HCT116 (cell line): ENCODE data around the gene MERTK. TPM values are rescaled to one million over a fixed set of nuclear protein-coding genes. Genes with fewer than 3 reads are reported as not detected.

Experiments used
- ATAC-seq: fragments of 200-7000 bp; cut with Tn5 transposase; 2 replicates; pipeline ENCODE4 v1.9.1; 2020; ENCODE audit warnings: mild to moderate bottlenecking, moderate library complexity
- BruUV-seq: library from RNA; stranded (reverse); fragments of 400-500 nt; replicated peaks from 2 replicates; lab custom pipeline; 2021; lab: Mats Ljungman, UMichigan
- CTCF ChIA-PET: fragments of 300-600 bp; sonication (Branson Sonifier 250); formaldehyde crosslinking; loops from one replicate; lab custom pipeline; 2021; ENCODE audit warnings: antibody characterized with exemption; lab: Charles Lee
- POLR2A ChIA-PET: fragments of 300-600, 350-600 bp; sonication (Branson Sonifier 250); formaldehyde crosslinking; loops from one replicate; lab custom pipeline; 2021; ENCODE audit warnings: antibody characterized with exemption; lab: Charles Lee
- RAD21 ChIA-PET, 2 experiments: fragments of 300-600 bp; sonication (Branson Sonifier 250); formaldehyde crosslinking; loops; one replicate each; lab custom pipeline; 2023; ENCODE audit warnings: low total read pairs in 2 of 2; ENCODE audit not compliant: uncharacterized antibody in 2 of 2, unreplicated experiment in 2 of 2, low non-redundant PET in 1 of 2; lab: Charles Lee
- DNase-seq: peaks from one replicate; pipeline ENCODE4 v3.0.0-alpha.2; 2010; ENCODE audit warnings: low read depth, low spot score
- H2AFZ ChIP-seq: fragments of 200-600 bp; shearing (Covaris generic), sonication (generic); 2 replicates; pipeline ENCODE4 v1.6.1; 2017; ENCODE audit warnings: low read depth, mixed run types, mixed read lengths, antibody characterized with exemption, low read length; ENCODE audit not compliant: poor library complexity, severe bottlenecking
- H3K27ac ChIP-seq: 2 replicates; pipeline ENCODE4 v1.5.1; 2012; ENCODE audit warnings: low read depth, low read length
- H3K27me3 ChIP-seq: fragments of 200-600 bp; sonication (generic); 2 replicates; pipeline ENCODE4 v1.6.1; 2016; ENCODE audit warnings: mixed run types, low read length, mixed read lengths; ENCODE audit not compliant: insufficient read depth
- H3K36me3 ChIP-seq, 2 experiments: fragments of 200-500 bp in 1 of 2; fragments of 200-600 bp in 1 of 2; sonication (Bioruptor generic) in 1 of 2; sonication (generic) in 1 of 2; 2 replicates each; pipeline versions ENCODE4 v1.5.1 to v1.6.1; 2014 to 2016; ENCODE audit warnings: low read length in 2 of 2, inconsistent platforms in 1 of 2, mixed read lengths in 1 of 2, mixed run types in 1 of 2; ENCODE audit not compliant: insufficient read depth in 2 of 2, control insufficient read depth in 1 of 2
- H3K4me1 ChIP-seq, 2 experiments: fragments of 200-600 bp in 1 of 2; sonication (generic) in 1 of 2; 2 replicates each; pipeline versions ENCODE4 v1.5.1 to v1.6.1; 2012 to 2017; ENCODE audit warnings: low read length in 2 of 2, inconsistent platforms in 1 of 2, mild to moderate bottlenecking in 1 of 2, mixed read lengths in 1 of 2, mixed run types in 1 of 2, moderate library complexity in 1 of 2; ENCODE audit not compliant: insufficient read depth in 2 of 2, control insufficient read depth in 1 of 2
- H3K4me2 ChIP-seq: fragments of 200-600 bp; sonication (generic); 2 replicates; pipeline ENCODE4 v1.6.1; 2017; ENCODE audit warnings: mixed run types, low read length, mixed read lengths
- H3K4me3 ChIP-seq, 2 experiments: fragments of 200-600 bp in 1 of 2; sonication (generic) in 1 of 2; replicated peaks in 1 of 2; 2 replicates each; pipeline ENCODE4 v1.5.1; 2011 to 2016; ENCODE audit warnings: low read length in 2 of 2, control low read depth in 1 of 2, low read depth in 1 of 2, mild to moderate bottlenecking in 1 of 2, mixed read lengths in 1 of 2, mixed run types in 1 of 2
- H3K79me2 ChIP-seq: fragments of 200-600 bp; sonication (generic); 2 replicates; pipeline ENCODE4 v1.6.1; 2017; ENCODE audit warnings: mild to moderate bottlenecking, mixed run types, low read length, moderate library complexity, mixed read lengths; ENCODE audit not compliant: insufficient read depth
- H3K9ac ChIP-seq: fragments of 200-600 bp; sonication (generic); 2 replicates; pipeline ENCODE4 v1.6.1; 2016; ENCODE audit warnings: low read length, mixed read lengths
- H3K9me2 ChIP-seq: fragments of 200-600 bp; sonication (generic), shearing (Covaris generic); 2 replicates; pipeline ENCODE4 v1.6.1; 2017; ENCODE audit warnings: mixed run types, mild to moderate bottlenecking, moderate library complexity; ENCODE audit not compliant: insufficient read depth
- H3K9me3 ChIP-seq, 2 experiments: fragments of 200-500 bp in 1 of 2; fragments of 200-600 bp in 1 of 2; sonication (Bioruptor generic) in 1 of 2; sonication (generic) in 1 of 2; 2 replicates each; pipeline ENCODE4 v1.6.1; 2014 to 2017; ENCODE audit warnings: low read length in 2 of 2, mixed read lengths in 2 of 2, inconsistent platforms in 1 of 2, low read depth in 1 of 2, mild to moderate bottlenecking in 1 of 2, mixed run types in 1 of 2, moderate library complexity in 1 of 2; ENCODE audit not compliant: control insufficient read depth in 1 of 2, insufficient read depth in 1 of 2
- H4K20me1 ChIP-seq: fragments of 200-600 bp; sonication (generic), shearing (Covaris generic); 2 replicates; pipeline ENCODE4 v1.6.1; 2017; ENCODE audit warnings: mixed run types, mild to moderate bottlenecking, moderate library complexity; ENCODE audit not compliant: insufficient read depth
- CBX3 ChIP-seq: IDR thresholded peaks from 2 replicates; pipeline ENCODE4 v1.6.1; 2012; ENCODE audit warnings: low read depth
- EZH2 ChIP-seq: fragments of 200-600 bp; sonication (generic); IDR thresholded peaks from 2 replicates; pipeline ENCODE4 v1.6.1; 2017; ENCODE audit warnings: antibody characterized with exemption, mixed run types
- FOSL1 ChIP-seq: IDR thresholded peaks from 2 replicates; pipeline ENCODE4 v1.6.1; 2012; ENCODE audit warnings: low read depth
- RAD21 ChIP-seq: IDR thresholded peaks from 2 replicates; pipeline ENCODE4 v1.6.1; 2012; ENCODE audit warnings: low read depth, mild to moderate bottlenecking
- SRF ChIP-seq: IDR thresholded peaks from 2 replicates; pipeline ENCODE4 v1.6.1; 2012; ENCODE audit warnings: low read depth
- intact Hi-C: fragments of 100-400 bp; cut with micrococcal nuclease; formaldehyde crosslinking; loops from 2 replicates; pipeline ENCODE4 v1.10.0; 2022
- total RNA-seq: library from RNA; stranded (reverse); gene quantifications from one replicate; pipeline ENCODE4 v1.2.1, GENCODE V29; 2021; ENCODE audit not compliant: unreplicated experiment
- TF ChIP-seq, protein P1 (sequence below), 3 experiments: fragments of 200-600 bp in 1 of 3; sonication (generic) in 1 of 3; IDR thresholded peaks in 2 of 3; conservative IDR thresholded peaks in 1 of 3; 2 replicates each; pipeline ENCODE4 v1.5.1; 2012 to 2017; ENCODE audit warnings: low read depth in 2 of 3, low read length in 2 of 3, antibody characterized with exemption in 1 of 3, borderline replicate concordance in 1 of 3, control low read depth in 1 of 3, mild to moderate bottlenecking in 1 of 3, mixed read lengths in 1 of 3, mixed run types in 1 of 3, moderate library complexity in 1 of 3; ENCODE audit not compliant: insufficient read depth in 1 of 3
- TF ChIP-seq, protein P2 (sequence below): IDR thresholded peaks from 2 replicates; pipeline ENCODE4 v1.6.1; 2012

MERTK gene
- total RNA-seq, 1 experiment from 2014 or later = 5.7 TPM

DNA sequence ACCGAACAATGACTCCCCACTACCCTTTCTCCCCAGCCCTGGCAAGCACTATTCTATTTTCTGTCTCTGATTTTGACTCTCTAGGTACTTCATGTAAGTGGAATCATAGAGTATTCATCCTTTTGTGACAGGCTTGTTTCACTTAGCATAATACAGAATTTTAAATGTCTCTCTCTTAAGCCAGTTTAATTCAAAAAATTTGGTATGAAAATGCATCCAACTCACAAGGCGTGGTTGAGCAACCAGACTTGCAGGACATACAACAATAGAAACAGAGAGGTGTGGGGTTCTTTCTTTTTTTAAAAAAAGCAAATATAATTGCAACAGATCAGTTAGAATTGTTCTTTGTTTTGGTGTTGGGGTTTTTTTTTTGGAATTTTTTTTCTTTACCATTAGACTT lies 109.1 kb downstream of the MERTK start:
- Histone ChIP-seq H3K4me2 (no peak overlapping the region), H3K36me3 (no peaks in the 10 kb centered on the region), H3K27ac (no peak overlapping the region), H3K27me3 (no peaks in the 10 kb centered on the region), H3K4me3 (no peak overlapping the region), H3K9ac (no peak overlapping the region), H4K20me1 (no peaks in the 10 kb centered on the region), H2AFZ (no peak overlapping the region), H3K9me3 (no peaks in the 10 kb centered on the region), H3K79me2 (no peaks in the 10 kb centered on the region), H3K9me2 (no peaks in the 10 kb centered on the region), H3K4me1 (no peaks in the 10 kb centered on the region)
- CTCF ChIA-PET = no interaction called here
- ATAC-seq (no peak), DNase-seq (no peak)
- intact Hi-C loops = no loop called here
- RAD21 ChIA-PET = no interaction called here
- no peak for TF ChIP-seq FOSL1
- TF ChIP-seq, protein P1, sequence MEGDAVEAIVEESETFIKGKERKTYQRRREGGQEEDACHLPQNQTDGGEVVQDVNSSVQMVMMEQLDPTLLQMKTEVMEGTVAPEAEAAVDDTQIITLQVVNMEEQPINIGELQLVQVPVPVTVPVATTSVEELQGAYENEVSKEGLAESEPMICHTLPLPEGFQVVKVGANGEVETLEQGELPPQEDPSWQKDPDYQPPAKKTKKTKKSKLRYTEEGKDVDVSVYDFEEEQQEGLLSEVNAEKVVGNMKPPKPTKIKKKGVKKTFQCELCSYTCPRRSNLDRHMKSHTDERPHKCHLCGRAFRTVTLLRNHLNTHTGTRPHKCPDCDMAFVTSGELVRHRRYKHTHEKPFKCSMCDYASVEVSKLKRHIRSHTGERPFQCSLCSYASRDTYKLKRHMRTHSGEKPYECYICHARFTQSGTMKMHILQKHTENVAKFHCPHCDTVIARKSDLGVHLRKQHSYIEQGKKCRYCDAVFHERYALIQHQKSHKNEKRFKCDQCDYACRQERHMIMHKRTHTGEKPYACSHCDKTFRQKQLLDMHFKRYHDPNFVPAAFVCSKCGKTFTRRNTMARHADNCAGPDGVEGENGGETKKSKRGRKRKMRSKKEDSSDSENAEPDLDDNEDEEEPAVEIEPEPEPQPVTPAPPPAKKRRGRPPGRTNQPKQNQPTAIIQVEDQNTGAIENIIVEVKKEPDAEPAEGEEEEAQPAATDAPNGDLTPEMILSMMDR (IDR thresholded peaks at IDR 0.05 in 2 of 3, conservative IDR thresholded peaks at IDR 0.05 in 1 of 3; ENCODE audit: borderline replicate concordance in 1 of 3, insufficient read depth in 1 of 3, low read depth in 2 of 3, low read length in 2 of 3) = no peak
- no peak for TF ChIP-seq CBX3
- POLR2A ChIA-PET = no interaction called here
- BruUV-seq = no TSS peak

DNA sequence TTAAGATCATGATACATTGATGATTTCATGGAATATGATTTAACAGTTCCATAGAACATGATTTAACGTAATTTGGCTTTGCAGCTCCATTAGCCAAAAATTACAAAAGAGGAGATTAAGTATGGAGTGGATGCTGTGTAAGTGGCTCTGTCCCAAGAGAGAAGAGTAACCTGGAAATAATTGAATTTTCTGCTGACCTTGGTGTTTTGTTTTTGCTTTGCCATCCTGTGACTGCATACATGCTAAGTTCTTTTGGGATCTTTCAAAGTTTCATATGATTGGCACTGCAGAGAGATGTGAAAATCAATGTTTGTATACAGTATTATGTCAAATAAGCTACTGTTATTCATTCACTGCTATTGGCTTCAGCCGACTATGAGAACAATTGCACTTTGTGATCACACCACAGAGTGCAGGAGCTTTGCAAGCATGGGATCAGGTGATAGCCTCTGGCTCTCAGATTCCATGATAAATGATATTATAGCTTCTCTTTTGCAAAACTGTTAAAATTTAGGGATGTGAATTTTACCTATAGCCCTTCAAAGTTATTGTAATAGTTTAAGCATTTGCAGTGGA lies 110.6 kb downstream of the MERTK start:
- no peaks in the 10 kb centered on the region for H4K20me1 ChIP-seq
- no peak for DNase-seq

More for the DNA sequence above, 110.6 kb downstream of the MERTK start:
- no peak overlapping the region for H3K9ac ChIP-seq
- H3K9me2 ChIP-seq = no peaks in the 10 kb centered on the region
- no peaks in the 10 kb centered on the region for H3K36me3 ChIP-seq
- no peak overlapping the region for H3K27ac ChIP-seq
- H3K4me2 ChIP-seq = no peak overlapping the region
- intact Hi-C loops = no loop called here
- no TSS peak for BruUV-seq
- no peaks in the 10 kb centered on the region for H3K79me2 ChIP-seq
- no peak for ATAC-seq
- no peak overlapping the region for H3K4me3 ChIP-seq
- no peak for TF ChIP-seq SRF
- TF ChIP-seq RAD21 = no peak
- no peak for TF ChIP-seq EZH2
- TF ChIP-seq, protein P2, sequence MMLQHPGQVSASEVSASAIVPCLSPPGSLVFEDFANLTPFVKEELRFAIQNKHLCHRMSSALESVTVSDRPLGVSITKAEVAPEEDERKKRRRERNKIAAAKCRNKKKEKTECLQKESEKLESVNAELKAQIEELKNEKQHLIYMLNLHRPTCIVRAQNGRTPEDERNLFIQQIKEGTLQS = no peak
- no peaks in the 10 kb centered on the region for H3K4me1 ChIP-seq
- H3K9me3 ChIP-seq = no peaks in the 10 kb centered on the region
- RAD21 ChIA-PET = no interaction called here
- POLR2A ChIA-PET = no interaction called here
- no peak overlapping the region for H2AFZ ChIP-seq
- H3K27me3 ChIP-seq = no peaks in the 10 kb centered on the region
- CTCF ChIA-PET = no interaction called here
